RPMI8226 (cell line): ENCODE data around the gene CHMP6.

Source experiments
- DNase-seq: peaks from one replicate; pipeline ENCODE4 v3.0.0-alpha.2; 2015

CHMP6 gene

DNA sequence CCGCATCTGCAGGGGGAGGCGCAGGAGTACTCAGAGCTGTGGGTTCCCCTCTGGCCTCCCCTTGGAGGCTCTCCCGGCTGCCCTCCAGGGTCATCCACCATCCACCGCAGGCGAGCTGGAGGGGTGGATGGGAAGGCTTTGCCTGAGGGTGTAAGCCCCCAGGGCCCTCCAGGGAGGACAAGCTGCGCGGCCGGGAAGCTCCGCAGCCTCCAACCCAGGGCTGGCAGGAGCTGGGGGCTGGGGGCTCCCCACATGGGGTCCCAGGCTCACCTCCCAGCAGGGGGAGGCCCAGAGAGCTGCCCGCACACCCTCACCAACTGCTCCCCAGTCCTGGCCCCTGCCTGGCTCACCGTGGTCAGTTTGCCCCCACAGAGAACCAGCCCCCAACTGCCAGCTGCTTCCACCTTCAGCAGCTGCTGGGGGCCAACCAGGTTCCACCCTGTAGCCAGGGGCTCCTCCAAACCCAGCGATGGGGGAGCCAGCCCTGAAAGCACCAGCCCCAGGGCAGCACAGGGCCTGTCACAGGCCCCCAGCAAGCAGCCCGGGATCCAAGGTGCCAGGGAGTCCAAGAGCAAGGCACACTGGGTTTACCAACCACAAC lies 19.8 kb upstream of the CHMP6 start:
- DNase-seq = no peak

- DNase-seq = no peak
Measured at GRCh38 chr17:80976701-80977100, 14.9 kb upstream of the CHMP6 start.

GRCh38 chr17:80977172-80977571 lies 14.5 kb upstream of the CHMP6 start:
- no peak for DNase-seq

DNA sequence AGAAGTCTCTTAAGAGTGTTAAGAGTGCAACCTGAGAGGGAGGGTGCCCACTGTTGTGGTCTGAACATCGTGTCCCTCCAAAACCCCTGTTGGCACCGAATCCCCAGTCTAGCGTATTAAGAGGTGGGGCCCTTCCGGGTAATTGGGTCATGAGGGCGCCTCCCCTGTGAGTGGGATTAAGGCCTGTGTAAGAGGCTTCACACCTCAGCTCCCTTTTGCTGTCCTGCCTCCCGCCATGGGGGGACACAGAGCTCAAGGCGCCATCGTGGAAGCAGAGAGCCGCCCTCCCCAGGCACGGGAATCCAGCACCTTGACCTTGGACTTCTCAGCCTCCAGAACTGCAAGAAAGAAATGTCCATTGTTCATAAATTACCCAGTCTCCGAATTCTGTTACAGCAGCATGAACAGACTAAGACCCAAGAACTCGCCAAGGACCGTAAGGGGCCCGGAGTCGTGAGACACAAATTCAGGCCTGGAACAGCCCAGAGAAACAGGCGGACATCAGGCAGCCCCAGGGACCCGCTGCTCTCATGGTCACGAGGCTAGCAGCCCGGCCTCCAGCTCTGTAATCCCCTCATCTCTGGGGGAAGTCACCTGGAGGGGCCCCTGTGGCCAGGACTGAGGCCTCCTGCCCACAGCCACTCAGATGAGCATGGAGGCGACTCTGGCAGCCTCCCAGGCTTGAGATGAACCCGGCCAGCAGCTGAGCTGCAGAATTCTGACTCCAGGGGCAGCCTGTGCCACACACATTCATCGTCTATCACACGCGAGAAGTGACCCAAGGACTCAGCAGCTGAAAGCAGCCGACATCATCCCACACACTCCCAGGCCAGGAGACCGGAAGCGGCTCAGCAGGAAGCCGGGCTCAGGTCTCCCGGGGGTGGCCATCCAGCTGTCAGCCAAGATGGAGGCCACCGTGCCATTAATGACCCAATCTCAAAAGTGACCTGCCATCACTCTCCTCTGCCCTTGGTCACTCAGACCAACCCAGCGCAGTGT lies 12.8 kb upstream of the CHMP6 start:
- no peak for DNase-seq

DNA sequence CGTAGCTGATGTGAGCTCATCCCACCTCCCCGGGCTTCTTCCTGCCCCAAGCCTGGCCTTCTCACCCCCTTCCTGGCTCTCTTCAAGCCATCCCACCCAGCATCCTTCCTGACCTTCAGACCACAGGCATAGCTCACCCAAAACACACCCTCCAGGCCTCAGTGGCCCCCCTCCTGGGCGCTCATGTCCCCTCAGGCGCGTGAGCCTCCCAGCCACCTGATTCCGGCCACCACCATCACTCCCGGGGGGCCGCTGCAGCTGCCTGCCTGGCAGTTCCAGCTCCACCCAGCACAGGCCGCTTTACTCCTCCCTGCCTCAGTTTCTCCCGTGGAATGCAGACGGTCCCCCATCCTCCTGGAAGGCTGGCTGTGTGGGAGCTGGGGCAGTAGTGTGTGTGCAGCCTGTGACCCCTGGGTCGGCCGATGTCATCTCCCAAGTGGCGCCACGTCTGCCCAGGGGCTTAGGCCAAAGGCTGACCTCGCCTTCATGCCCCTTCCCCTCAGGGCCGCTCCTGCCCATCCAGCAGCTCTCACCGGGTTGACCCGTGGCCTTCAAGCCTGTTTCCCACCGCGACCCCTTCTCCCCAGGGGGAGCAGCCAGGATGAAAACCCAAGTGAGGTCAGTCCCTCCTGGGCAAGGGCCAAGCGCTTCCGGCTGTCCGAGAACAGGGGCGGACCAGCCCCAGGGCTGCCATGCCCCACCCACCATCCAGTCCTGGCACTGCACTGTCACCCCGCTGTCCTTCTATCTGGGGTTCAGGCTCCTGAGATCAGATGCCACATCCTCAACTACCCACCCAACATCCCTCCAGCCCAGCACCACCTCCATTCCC lies 11.9 kb upstream of the CHMP6 start:
- no peak for DNase-seq

- DNase-seq = no peak
Measured at GRCh38 chr17:80980397-80981061, 11.1 kb upstream of the CHMP6 start.

GRCh38 chr17:80981062-80981902 lies 10.4 kb upstream of the CHMP6 start:
- peak; percentile 42 for DNase-seq

DNA sequence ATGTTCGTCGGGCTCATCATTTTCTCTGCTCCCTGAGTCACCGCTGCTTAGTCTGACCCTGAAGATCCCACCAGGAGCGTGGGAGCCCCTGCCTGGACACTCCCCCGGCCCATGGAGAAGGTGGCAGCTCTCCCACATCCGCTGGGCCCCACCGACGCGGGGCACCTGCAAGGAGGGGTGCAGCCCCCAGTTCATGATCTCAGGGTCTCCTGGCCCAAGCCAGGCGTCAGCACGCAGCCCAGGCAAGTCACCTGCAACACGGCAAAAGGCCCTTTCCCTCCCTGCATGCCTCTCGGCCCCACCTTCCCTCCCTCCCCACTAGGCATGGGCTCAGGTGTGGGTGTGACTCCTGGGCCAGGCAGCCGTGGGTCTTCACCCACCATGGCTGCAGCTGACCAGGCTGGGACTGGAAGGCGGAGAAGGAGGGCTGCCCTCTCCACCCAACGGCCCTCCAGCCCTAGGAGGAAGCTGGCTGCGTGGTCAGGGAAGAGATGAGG lies 9.7 kb upstream of the CHMP6 start:
- DNase-seq = no peak

DNA sequence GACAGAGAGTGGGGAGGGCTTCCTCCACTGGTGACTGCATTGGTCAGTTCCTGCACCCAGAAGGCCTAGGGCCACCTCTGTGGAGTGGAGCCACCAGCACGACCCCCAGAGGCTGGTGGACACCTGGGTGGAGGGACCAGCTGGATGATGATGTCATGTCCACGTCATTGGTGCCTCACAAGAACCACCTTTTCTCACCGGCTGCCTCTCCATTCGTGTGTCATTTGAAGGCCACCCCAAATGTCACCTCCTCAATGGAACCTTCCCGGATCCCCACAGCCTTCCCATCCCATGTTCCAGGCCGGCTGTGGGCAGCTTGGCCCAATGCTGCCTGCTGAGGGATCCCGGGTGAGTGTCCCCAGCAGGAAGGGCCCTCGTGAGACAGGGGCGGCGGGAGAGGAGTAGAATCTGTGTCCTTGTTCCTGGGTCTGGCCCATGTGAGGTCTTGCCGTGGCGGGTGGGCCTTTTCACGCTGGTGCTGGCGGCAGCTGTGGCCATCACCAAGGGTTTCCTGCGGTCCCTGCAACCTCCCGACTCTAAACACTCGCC lies 9.1 kb upstream of the CHMP6 start:
- DNase-seq = no peak

- no peak for DNase-seq
Measured at GRCh38 chr17:80983545-80983944, 8.1 kb upstream of the CHMP6 start.

DNA sequence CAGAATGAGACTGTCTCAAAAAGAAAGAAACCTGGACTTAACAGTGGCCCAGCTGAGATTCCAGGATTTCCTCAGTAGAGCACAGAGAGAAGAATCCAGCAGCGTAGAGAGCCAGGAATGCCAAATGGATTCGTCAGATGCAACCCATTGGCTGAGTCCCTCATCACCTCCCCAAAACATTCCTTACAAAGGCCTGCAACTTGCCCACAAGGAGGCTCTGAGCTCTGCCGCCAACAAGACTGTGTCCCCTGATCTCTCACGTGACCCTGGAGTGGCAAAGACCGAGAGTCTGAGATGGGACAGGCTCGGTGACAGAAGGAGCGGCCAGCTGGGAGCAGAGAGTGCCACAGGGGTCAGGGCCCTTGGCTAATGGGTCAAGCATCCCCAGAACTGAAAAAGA lies 6.9 kb upstream of the CHMP6 start:
- peak; percentile 52 for DNase-seq

DNA sequence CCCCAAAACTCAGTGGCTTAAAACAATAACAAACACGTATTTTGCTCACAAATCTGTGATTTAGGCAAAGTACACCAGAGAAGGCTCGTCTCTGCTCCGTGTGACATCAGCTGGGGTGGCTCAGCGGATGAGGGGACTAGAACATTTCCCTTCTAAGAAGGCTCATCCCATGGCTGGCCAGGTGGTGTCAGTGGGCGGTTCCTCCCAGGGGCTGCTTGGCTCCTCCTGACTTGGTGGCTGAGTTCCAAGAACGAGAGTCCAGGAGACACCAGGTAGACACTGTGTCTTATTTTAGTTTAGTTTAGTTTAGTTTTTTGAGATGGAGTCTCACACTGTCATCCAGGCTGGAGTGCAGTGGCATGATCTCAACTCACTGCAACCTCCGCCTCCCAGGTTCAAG lies 5.6 kb upstream of the CHMP6 start:
- peak; percentile 73 for DNase-seq

- no peak for DNase-seq
Measured at GRCh38 chr17:80986816-80987475, 4.7 kb upstream of the CHMP6 start.

- no peak for DNase-seq
Measured at GRCh38 chr17:80987941-80988461, 3.6 kb upstream of the CHMP6 start.

GRCh38 chr17:80989586-80989913 lies 2.1 kb upstream of the CHMP6 start:
- DNase-seq = no peak

- no peak for DNase-seq
Measured at GRCh38 chr17:80990921-80991644, 558 bp upstream of the CHMP6 start.

GRCh38 chr17:80992077-80992947 lies 671 bp downstream of the CHMP6 start:
- no peak for DNase-seq

DNA sequence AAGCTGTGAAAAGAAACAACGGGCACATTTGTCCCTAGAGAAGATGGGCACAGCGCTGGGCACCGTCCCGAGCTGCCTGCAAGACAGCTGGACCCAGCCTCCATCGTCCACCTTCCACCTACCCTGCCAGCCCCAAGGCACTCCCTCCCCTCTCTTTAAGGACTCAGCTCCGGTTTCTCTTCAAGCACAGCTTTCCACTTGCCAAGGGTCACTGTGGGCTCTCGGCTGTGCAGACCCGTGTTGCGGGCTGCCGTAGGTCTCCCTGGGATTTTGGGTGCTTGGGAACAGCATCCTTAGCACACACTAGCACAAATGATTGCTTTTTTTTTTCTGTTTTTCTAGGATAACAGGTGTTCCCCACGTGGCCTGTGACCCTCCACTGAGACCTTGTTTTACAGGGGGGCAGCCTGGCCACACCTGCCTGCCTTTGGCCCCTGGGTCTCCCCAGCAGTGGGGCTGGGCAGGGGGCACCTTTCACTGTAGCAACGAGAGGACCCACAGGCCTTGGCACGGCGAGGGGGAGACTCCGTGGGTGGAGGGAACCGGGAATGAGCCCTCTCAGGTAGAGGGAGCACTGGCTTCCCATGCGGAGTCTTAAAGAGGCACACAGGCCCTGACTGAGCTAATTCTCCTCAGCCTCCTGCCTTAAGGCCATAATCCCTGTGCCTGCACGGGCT lies 1.4 kb downstream of the CHMP6 start:
- no peak for DNase-seq
